Fibroblast of villous mesenchyme (primary cell): ENCODE results near the gene DOK5. TPM values are rescaled to one million over a fixed set of nuclear protein-coding genes. Genes with fewer than 3 reads are reported as not detected.

ENCODE experiments used
- DNase-seq: peaks from one replicate; pipeline ENCODE4 v3.0.0-alpha.2; 2010; ENCODE audit warnings: low read depth
- H3K4me3 ChIP-seq: 2 replicates; pipeline ENCODE4 v1.5.1; 2011; ENCODE audit warnings: low read depth, mild to moderate bottlenecking, low read length
- CTCF ChIP-seq: IDR thresholded peaks from 2 replicates; pipeline ENCODE4 v1.5.1; 2012; ENCODE audit warnings: low read depth, mild to moderate bottlenecking, low read length; ENCODE audit not compliant: insufficient read depth
- total RNA-seq: library from RNA; depleted of rRNA; stranded (reverse); fragments of >200 nt; gene quantifications from 2 replicates; pipeline ENCODE4 v1.2.3, GENCODE V29; 2012

The DOK5 gene
- total RNA-seq, 1 donor: under 0.01 TPM

DNA sequence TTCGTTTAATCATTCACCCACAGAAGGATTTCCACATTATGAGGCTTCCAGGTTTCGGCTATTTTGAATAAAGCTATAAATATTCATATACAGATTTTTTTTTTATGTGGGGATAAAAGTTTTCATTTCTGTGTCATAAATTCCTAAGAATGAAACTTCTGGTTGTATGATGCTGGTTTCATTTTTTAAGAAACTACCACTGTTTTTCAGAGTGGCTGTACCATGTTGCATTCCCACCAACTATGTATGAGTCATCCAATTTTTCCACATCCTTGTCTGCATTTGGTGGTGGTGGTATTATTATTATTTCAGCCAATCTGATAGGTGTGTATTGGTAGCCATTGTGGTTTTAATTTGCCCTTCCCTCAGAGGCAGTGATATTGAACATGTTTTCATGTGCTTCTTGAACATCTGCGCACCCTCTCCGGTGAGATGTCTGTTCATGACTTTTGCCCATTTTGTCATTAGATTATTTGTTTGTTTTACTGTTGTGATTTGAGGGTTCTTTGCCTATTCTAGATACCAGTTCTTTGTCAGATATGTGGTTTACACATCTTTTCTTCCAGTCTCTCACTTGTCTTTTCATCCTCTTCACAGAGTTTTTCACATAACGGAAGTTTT is 75.5 kb downstream of the DOK5 start:
- no peak for DNase-seq
- H3K4me3 ChIP-seq: no peak overlapping the region
- no peak for TF ChIP-seq CTCF

GRCh38 chr20:54554006-54554405 is 78.6 kb downstream of the DOK5 start:
- no peak overlapping the region for H3K4me3 ChIP-seq
- no peak for DNase-seq
- no peak for TF ChIP-seq CTCF

GRCh38 chr20:54555150-54555549 is 79.8 kb downstream of the DOK5 start:
- no peak overlapping the region for H3K4me3 ChIP-seq
- TF ChIP-seq CTCF: no peak

DNA sequence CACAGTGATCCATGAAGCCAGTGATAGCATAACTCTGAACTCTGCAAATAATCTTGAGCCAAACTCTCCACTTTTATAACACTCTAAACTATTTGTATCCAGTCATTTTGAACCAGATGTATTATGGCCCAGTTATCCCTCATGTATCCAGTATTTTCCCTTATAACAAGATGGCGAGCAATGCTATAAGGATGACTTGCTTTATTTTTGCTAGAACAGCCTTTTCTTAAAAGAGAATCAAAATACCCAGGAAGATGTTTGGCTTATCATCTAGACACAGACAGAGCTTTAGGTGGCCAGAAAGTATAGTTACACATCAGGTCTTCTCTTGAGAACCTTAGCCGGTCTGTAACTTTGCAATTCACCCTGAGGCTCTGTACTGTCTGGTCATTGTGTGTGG is 81.0 kb downstream of the DOK5 start:
- H3K4me3 ChIP-seq: no peak overlapping the region
- DNase-seq: no peak
- no peak for TF ChIP-seq CTCF

More at GRCh38 chr20:54555150-54555549, 79.8 kb downstream of the DOK5 start:
- no peak for DNase-seq

DNA sequence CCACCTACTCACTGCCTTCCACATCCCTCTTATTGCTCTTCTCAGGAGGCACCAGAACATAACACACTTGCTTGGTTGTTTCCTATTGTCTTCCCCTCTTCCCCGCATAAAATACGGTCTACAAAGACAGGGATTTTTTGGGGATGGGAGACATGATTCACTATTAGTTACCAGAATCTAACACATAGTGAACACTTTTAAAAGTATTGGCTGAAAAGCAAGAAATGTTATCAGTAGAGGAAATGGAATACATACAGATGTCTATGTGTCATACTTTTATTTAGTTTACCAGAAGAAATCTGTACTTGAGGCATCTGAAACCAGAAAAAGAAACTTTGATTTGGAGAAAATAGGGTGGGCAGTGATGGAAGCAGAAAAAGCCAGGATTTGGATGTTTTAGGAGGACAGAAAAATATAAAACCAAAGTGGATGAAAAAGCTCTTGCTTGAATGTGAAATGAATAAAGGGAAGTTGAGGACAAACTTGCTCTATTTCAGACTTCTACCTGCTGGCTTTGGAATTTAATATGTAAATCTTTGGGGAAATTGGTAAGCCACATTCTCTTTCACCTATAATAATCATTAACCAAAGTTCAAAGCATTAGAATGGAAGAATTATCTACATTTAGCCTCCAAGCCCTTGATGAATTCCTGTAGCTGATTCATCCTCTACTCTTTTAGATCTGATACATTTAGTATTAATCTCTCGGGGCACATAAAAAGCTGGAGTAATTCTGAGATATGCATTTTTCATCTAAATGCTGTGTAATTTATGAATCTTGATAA is 82.6 kb downstream of the DOK5 start:
- no peak for TF ChIP-seq CTCF
- DNase-seq: no peak
- H3K4me3 ChIP-seq: no peak overlapping the region

DNA sequence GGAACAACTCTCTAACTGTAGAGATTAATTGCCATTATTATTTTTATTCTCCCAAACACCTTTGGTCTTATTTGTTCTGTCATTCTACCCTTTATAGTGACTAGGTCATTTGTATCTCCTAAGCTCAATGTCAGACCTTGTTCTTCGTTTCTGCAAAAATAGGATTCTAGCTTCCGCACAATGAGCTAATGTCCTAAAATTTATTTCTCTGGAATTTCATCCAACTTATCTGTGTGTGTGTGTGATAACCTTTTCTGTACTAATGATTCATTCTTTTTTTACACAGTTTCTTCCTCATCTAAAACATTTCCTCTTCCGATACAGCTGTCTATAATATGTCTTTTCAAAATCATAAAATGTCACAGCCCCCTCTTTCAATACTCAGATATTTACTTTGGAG is 84.5 kb downstream of the DOK5 start:
- no peak for DNase-seq

More for the DNA sequence above, 84.5 kb downstream of the DOK5 start:
- TF ChIP-seq CTCF: no peak
- H3K4me3 ChIP-seq: no peak overlapping the region
